ENCODE data around the gene ZNF503. TPM values are rescaled to one million over a fixed set of nuclear protein-coding genes. Genes with fewer than 3 reads are reported as not detected.

Gene ZNF503
- total RNA-seq, 6 experiments from 2014 or later: 9.1 to 15.9 (median 9.7) TPM

DNA sequence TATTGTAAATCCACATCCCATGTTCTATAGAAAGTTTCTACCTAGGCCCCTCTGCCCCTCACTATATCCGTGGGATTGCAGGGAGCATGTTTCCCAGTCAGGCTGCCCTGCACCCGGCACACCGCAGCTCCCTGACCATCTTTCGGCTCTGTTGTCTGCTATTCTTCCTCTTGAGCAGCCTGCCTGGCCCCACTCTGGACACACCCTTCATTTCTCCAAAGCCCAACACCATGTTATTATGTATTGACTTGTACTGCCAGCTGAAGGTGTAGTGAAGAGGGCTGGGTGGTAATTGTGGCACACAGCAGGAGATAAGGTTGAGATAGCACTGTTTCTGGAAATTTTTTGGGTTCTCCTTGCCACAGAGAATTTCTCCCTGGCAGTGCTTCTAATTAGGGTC lies 39.6 kb upstream of the ZNF503 start:
- Mint-ChIP-seq H3K27me3 (ENCODE audit: insufficient read depth) (peaks cover 12% of the 10 kb centered on the region), H3K9me3 (peaks cover 17% of the 10 kb centered on the region), H3K36me3 (ENCODE audit: low read depth) (no peaks in the 10 kb centered on the region), H3K27ac (no peak overlapping the region), H3K4me3 (no peak overlapping the region), H3K4me1 (ENCODE audit: low read depth) (no peaks in the 10 kb centered on the region)
- TF ChIP-seq, protein P1, sequence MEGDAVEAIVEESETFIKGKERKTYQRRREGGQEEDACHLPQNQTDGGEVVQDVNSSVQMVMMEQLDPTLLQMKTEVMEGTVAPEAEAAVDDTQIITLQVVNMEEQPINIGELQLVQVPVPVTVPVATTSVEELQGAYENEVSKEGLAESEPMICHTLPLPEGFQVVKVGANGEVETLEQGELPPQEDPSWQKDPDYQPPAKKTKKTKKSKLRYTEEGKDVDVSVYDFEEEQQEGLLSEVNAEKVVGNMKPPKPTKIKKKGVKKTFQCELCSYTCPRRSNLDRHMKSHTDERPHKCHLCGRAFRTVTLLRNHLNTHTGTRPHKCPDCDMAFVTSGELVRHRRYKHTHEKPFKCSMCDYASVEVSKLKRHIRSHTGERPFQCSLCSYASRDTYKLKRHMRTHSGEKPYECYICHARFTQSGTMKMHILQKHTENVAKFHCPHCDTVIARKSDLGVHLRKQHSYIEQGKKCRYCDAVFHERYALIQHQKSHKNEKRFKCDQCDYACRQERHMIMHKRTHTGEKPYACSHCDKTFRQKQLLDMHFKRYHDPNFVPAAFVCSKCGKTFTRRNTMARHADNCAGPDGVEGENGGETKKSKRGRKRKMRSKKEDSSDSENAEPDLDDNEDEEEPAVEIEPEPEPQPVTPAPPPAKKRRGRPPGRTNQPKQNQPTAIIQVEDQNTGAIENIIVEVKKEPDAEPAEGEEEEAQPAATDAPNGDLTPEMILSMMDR (IDR thresholded peaks at IDR 0.05): no peak
- DNase-seq: no peak

DNA sequence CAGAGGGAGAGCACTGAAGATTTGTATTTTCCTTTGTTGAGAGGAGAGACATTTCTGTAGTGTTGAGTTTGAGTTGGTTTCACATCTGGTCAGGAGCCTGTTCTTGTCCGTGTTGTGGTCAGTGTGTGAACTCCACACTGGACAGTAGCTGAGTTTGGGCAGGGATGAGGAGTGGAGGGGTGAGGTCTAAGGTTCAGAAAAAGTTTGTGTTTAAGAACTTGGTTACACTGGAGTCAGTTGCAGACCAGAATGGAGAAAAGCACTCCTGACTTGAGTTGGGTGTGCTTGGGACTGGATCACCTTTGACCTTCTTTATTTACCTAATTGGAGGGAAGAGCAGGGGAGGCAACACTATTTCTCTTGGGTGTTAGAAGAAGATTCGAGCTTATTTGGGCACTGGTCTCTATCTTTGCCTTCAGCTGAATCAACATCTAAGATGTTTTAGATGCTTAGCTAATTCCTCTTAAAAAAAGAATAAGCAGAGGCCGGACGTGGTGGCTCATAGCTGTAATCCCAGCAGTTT lies 38.8 kb upstream of the ZNF503 start:
- H3K27me3 Mint-ChIP-seq (ENCODE audit: insufficient read depth): peaks cover 12% of the 10 kb centered on the region
- H3K4me1 Mint-ChIP-seq (ENCODE audit: low read depth): no peaks in the 10 kb centered on the region
- no peak overlapping the region for H3K4me3 Mint-ChIP-seq
- H3K36me3 Mint-ChIP-seq (ENCODE audit: low read depth): no peaks in the 10 kb centered on the region
- DNase-seq: no peak
- H3K9me3 Mint-ChIP-seq: peaks cover 17% of the 10 kb centered on the region
- TF ChIP-seq, protein P1 (IDR thresholded peaks at IDR 0.05): no peak
- no peak overlapping the region for H3K27ac Mint-ChIP-seq

DNA sequence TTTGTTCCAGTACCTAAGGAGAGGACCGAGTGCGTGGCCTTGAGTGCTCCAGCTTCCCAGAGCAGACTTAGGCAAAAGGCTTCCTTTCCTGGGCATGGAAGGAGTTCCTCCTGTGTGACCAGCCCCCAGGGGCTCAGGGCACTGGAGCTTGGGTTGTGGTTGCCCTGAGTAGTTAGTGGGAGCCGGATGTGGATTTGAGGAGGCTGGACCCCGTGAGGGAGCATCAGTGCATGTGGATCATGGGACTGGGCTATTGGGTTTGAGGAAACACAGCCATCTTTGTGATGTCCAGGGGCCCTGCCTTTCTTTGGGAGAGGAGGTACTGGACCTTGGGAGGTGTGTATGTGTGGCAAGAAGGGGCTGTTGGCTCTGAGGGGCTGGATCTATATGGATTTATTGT lies 38.2 kb upstream of the ZNF503 start:
- Mint-ChIP-seq H3K9me3 (peaks cover 17% of the 10 kb centered on the region), H3K4me1 (ENCODE audit: low read depth) (no peaks in the 10 kb centered on the region), H3K27me3 (ENCODE audit: insufficient read depth) (peaks cover 12% of the 10 kb centered on the region), H3K36me3 (ENCODE audit: low read depth) (no peaks in the 10 kb centered on the region), H3K27ac (no peak overlapping the region), H3K4me3 (no peak overlapping the region)
- TF ChIP-seq, protein P1 (IDR thresholded peaks at IDR 0.05): no peak
- DNase-seq: no peak

DNA sequence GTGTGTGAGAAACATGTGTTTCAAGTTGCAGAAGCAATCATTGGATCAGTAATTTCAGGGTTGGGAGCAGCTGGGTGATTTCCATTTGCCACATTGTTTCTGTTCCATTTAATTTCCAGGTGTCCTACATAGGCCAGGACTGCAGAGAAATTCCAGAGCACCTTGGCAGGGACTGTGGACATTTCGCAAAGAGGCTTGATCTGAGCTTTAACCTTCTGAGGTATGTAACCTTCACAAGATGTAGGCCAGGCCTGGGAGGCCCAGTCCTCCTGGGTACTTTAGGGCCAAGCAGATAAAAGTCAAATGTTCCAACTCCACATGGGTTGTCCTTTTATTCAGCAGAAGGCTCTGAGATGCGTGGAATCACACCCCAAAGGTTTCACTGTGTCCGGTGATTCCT lies 36.7 kb upstream of the ZNF503 start:
- Mint-ChIP-seq H3K4me1 (ENCODE audit: low read depth) (no peaks in the 10 kb centered on the region), H3K27me3 (ENCODE audit: insufficient read depth) (peaks cover 23% of the 10 kb centered on the region), H3K4me3 (no peak overlapping the region), H3K27ac (no peak overlapping the region), H3K36me3 (ENCODE audit: low read depth) (no peaks in the 10 kb centered on the region), H3K9me3 (peaks cover 9% of the 10 kb centered on the region)
- DNase-seq: no peak
- TF ChIP-seq, protein P1 (IDR thresholded peaks at IDR 0.05): no peak

DNA sequence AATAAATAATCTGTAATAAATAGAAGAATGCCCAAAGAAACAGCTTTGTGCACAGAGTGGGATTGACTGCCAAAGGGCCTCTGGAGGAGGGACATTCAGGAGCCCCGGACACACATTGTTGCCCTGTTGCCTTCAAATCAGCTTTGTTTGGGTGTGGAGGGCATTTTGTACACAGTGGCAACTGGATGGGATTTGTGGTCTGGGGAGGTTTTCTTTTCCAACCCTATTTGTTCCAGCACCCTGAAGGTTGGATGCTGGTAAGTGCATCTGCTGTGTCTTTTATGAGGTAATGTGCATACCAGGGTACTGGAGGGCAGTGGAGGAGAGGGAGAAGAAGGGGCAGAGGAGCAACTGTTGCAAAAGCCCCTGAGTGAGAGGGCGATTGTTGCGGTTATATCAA lies 36.1 kb upstream of the ZNF503 start:
- no peaks in the 10 kb centered on the region for H3K4me1 Mint-ChIP-seq (ENCODE audit: low read depth)
- TF ChIP-seq, protein P1 (IDR thresholded peaks at IDR 0.05): no peak
- H3K9me3 Mint-ChIP-seq: 0 out of 2 replicates have a peak, but pooled peaks cover 5% of the 10 kb centered on the region
- DNase-seq: no peak
- no peak overlapping the region for H3K4me3 Mint-ChIP-seq
- no peaks in the 10 kb centered on the region for H3K36me3 Mint-ChIP-seq (ENCODE audit: low read depth)
- no peak overlapping the region for H3K27ac Mint-ChIP-seq
- peaks cover 27% of the 10 kb centered on the region for H3K27me3 Mint-ChIP-seq (ENCODE audit: insufficient read depth)

DNA sequence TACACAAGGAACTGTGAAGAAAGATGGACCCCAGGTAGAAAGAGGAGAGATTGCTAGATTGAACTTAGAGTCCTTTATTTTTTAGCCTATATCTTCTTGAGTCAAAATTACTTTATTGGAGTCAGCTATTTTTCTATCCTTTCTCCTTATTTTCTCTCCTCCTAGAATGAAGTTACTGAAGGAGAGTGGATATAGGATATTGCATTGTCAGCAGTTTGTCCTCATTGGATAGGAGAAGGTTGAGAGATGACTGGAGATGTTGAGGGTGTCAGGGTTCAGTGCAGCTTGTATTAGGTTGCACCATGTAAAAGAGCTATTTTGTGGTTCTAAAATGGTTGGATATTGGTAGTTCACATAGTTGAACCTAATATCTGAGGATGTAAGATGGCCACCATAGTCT lies 35.3 kb upstream of the ZNF503 start:
- no peak overlapping the region for H3K4me3 Mint-ChIP-seq
- H3K27ac Mint-ChIP-seq: no peak overlapping the region
- TF ChIP-seq, protein P1 (IDR thresholded peaks at IDR 0.05): no peak
- peaks cover 35% of the 10 kb centered on the region for H3K27me3 Mint-ChIP-seq (ENCODE audit: insufficient read depth)
- no peaks in the 10 kb centered on the region for H3K36me3 Mint-ChIP-seq (ENCODE audit: low read depth)
- no peaks in the 10 kb centered on the region for H3K9me3 Mint-ChIP-seq
- no peaks in the 10 kb centered on the region for H3K4me1 Mint-ChIP-seq (ENCODE audit: low read depth)
- no peak for DNase-seq
